HepG2 (cell line): ENCODE measurements around the gene VDR. TPM values are rescaled to one million over a fixed set of nuclear protein-coding genes. Genes with fewer than 3 reads are reported as not detected.

Experiments used
- ATAC-seq: fragments of 200-7000 bp; cut with Tn5 transposase; 3 replicates; pipeline ENCODE4 v1.9.1; 2020; ENCODE audit warnings: mild to moderate bottlenecking, moderate library complexity
- BruUV-seq: library from RNA; stranded (reverse); fragments of 400-500 nt; replicated peaks from 2 replicates; lab custom pipeline; 2021; lab: Mats Ljungman, UMichigan
- CTCF ChIA-PET: fragments of 300-600 bp; formaldehyde crosslinking; extraction: SDS; loops from one replicate; lab custom pipeline; 2021; ENCODE audit warnings: low total read pairs, inconsistent platforms, low intra/inter-chr PET ratio; lab: Yijun Ruan, JAX
- POLR2A ChIA-PET: fragments of 350-600 bp; sonication (Branson Sonifier 250); formaldehyde crosslinking; loops from one replicate; lab custom pipeline; 2020; ENCODE audit warnings: antibody characterized with exemption, inconsistent platforms; lab: Yijun Ruan, JAX
- DNase-seq: peaks from one replicate; pipeline ENCODE4 v3.0.0-alpha.2; 2015; ENCODE audit warnings: low spot score
- FAIRE-seq: peaks from 3 replicates; lab custom pipeline; 2011; peaks lifted over from hg19 to GRCh38; lab: Jason Lieb, UNC
- H2AFZ ChIP-seq: one replicate; pipeline ENCODE4 v1.6.1; 2011; ENCODE audit warnings: low read length, inconsistent platforms
- H3K27ac ChIP-seq: fragments of 300-600 bp; 3 replicates; pipeline ENCODE4 v1.8.0; 2011; ENCODE audit warnings: mixed run types, mild to moderate bottlenecking, mixed read lengths, low read length, inconsistent platforms; ENCODE audit not compliant: insufficient read depth; ENCODE audit errors: extremely low read length
- H3K27me3 ChIP-seq, 2 experiments: fragments of 200-600 bp in 1 of 2; 2 replicates in 1 of 2; 3 replicates in 1 of 2; pipeline versions ENCODE4 v1.6.0 to v1.8.0; 2011; ENCODE audit warnings: low read length in 2 of 2, mild to moderate bottlenecking in 2 of 2, moderate library complexity in 2 of 2, inconsistent platforms in 1 of 2; ENCODE audit not compliant: insufficient read depth in 2 of 2, control insufficient read depth in 1 of 2
- H3K36me3 ChIP-seq, 2 experiments: fragments of 200-600 bp in 1 of 2; replicated peaks in 1 of 2; 2 replicates in 1 of 2; 3 replicates in 1 of 2; pipeline versions ENCODE4 v1.5.1 to v1.8.0; 2011; ENCODE audit warnings: low read length in 2 of 2, inconsistent platforms in 1 of 2; ENCODE audit not compliant: insufficient read depth in 2 of 2, control insufficient read depth in 1 of 2
- H3K4me1 ChIP-seq: 2 replicates; pipeline ENCODE4 v1.5.1; 2012; ENCODE audit warnings: low read length, inconsistent platforms; ENCODE audit not compliant: insufficient read depth
- H3K4me2 ChIP-seq: 2 replicates; pipeline ENCODE4 v1.6.0; 2011; ENCODE audit warnings: low read depth, low read length, inconsistent platforms
- H3K4me3 ChIP-seq, 3 experiments: fragments of 200-600 bp in 1 of 3; sonication (generic), shearing (Covaris generic) in 1 of 3; replicated peaks in 1 of 3; 2 replicates each; pipeline ENCODE4 v1.5.1; 2011 to 2016; ENCODE audit warnings: low read length in 3 of 3, inconsistent platforms in 2 of 3, low read depth in 2 of 3, mild to moderate bottlenecking in 2 of 3, control low read depth in 1 of 3, mixed read lengths in 1 of 3; ENCODE audit not compliant: insufficient read depth in 1 of 3
- H3K79me2 ChIP-seq: one replicate; pipeline ENCODE4 v1.6.1; 2011; ENCODE audit warnings: low read length, inconsistent platforms; ENCODE audit not compliant: insufficient read depth
- H3K9ac ChIP-seq: 2 replicates; pipeline ENCODE4 v1.6.0; 2011; ENCODE audit warnings: mild to moderate bottlenecking, low read depth, low read length, inconsistent platforms; ENCODE audit not compliant: insufficient read depth
- H3K9me3 ChIP-seq: 2 replicates; pipeline ENCODE4 v1.5.1; 2012; ENCODE audit warnings: mild to moderate bottlenecking, low read length
- H4K20me1 ChIP-seq: 2 replicates; pipeline ENCODE4 v1.6.0; 2011; ENCODE audit warnings: inconsistent platforms, mild to moderate bottlenecking, low read length, moderate library complexity; ENCODE audit not compliant: insufficient read depth
- CHD2 ChIP-seq: IDR thresholded peaks from 2 replicates; pipeline ENCODE4 v1.6.1; 2011; ENCODE audit warnings: low read depth, low read length, improper control_type of control experiment
- ELF3 ChIP-seq: IDR thresholded peaks from 2 replicates; pipeline ENCODE4 v1.6.1; 2016; ENCODE audit warnings: missing genetic modification reagents, missing compliant biosample characterization
- HIVEP1 ChIP-seq: sonication (generic); formaldehyde crosslinking; IDR thresholded peaks from 2 replicates; pipeline ENCODE4 v1.4.0; 2020; ENCODE audit warnings: mild to moderate bottlenecking, missing genetic modification reagents
- HMGA1 ChIP-seq: sonication (generic); formaldehyde crosslinking; conservative IDR thresholded peaks from 2 replicates; pipeline ENCODE4 v1.4.0; 2020; ENCODE audit warnings: missing genetic modification reagents
- HNF4A ChIP-seq: sonication (generic); formaldehyde crosslinking; IDR thresholded peaks from 2 replicates; pipeline ENCODE4 v1.4.0; 2020; ENCODE audit warnings: missing genetic modification reagents
- KMT2B ChIP-seq: IDR thresholded peaks from 2 replicates; pipeline ENCODE4 v1.6.1; 2016; ENCODE audit warnings: missing genetic modification reagents, missing compliant biosample characterization
- MIER2 ChIP-seq: IDR thresholded peaks from 2 replicates; pipeline ENCODE4 v1.6.1; 2016; ENCODE audit warnings: missing biosample characterization, missing genetic modification reagents
- SMAD1 ChIP-seq: sonication (generic); formaldehyde crosslinking; IDR thresholded peaks from 2 replicates; pipeline ENCODE4 v1.4.0; 2020; ENCODE audit warnings: missing genetic modification reagents, low read depth, mild to moderate bottlenecking, borderline replicate concordance
- WIZ ChIP-seq: sonication (generic); formaldehyde crosslinking; IDR thresholded peaks from 2 replicates; pipeline ENCODE4 v1.5.1; 2020; ENCODE audit warnings: mild to moderate bottlenecking, missing genetic modification reagents
- ZNF17 ChIP-seq: sonication (generic); formaldehyde crosslinking; IDR thresholded peaks from 2 replicates; pipeline ENCODE4 v1.5.0; 2020; ENCODE audit warnings: mild to moderate bottlenecking, missing genetic modification reagents
- ZNF546 ChIP-seq: sonication (generic); formaldehyde crosslinking; conservative IDR thresholded peaks from 2 replicates; pipeline ENCODE4 v1.8.1; 2023; ENCODE audit warnings: mild to moderate bottlenecking, missing genetic modification reagents
- ZNF704 ChIP-seq: sonication (generic); formaldehyde crosslinking; IDR thresholded peaks from 2 replicates; pipeline ENCODE4 v1.8.1; 2023; ENCODE audit warnings: mild to moderate bottlenecking, inconsistent platforms, moderate library complexity, missing genetic modification reagents, borderline replicate concordance
- ZNF878 ChIP-seq: sonication (generic); formaldehyde crosslinking; IDR thresholded peaks from 2 replicates; pipeline ENCODE4 v1.8.1; 2023; ENCODE audit warnings: mild to moderate bottlenecking, missing genetic modification reagents, moderate library complexity
- WGBS: methylation state at CpG from one replicate; pipeline ENCODE4 v1.1.6; 2017; ENCODE audit warnings: low lambda C conversion rate; 5-methylcytosine and 5-hydroxymethylcytosine counted together
- in situ Hi-C: cut with HindIII; loops from 2 replicates; pipeline ENCODE4 v1.10.0; 2017; ENCODE audit warnings: low pct_unique_long_range_greater_than_20kb; ENCODE audit not compliant: extremely low pct_ligation_motif_present
- intact Hi-C: fragments of 100-400 bp; cut with micrococcal nuclease; formaldehyde crosslinking; loops from one replicate; pipeline ENCODE4 v1.10.0; 2022; ENCODE audit not compliant: unreplicated experiment
- polyA plus RNA-seq, 8 experiments: library from polyadenylated mRNA; depleted of rRNA in 3 of 8; stranded (reverse) in 7 of 8; unstranded in 1 of 8; fragments of >200 nt; fragmentation: Illumina TruSeq in 4 of 8; extraction: Trizol in 4 of 8; gene quantifications; 2 replicates each; pipeline versions ENCODE4 v1.2.1 to v1.2.3, GENCODE V29; 2011 to 2016; ENCODE audit warnings: low read depth in 4 of 8, missing spikeins in 1 of 8, mixed read lengths in 1 of 8; ENCODE audit not compliant: insufficient read depth in 1 of 8
- total RNA-seq, 5 experiments: library from RNA; depleted of rRNA; stranded (reverse); fragments of >200 nt; fragmentation: Illumina TruSeq; extraction: Trizol; gene quantifications; 2 replicates each; pipeline ENCODE4 v1.2.3, GENCODE V29; 2016; ENCODE audit warnings: low read depth in 1 of 5

Gene VDR
- total and polyA plus RNA-seq, 2 of the 13 experiments (the other 11 are each of a cell fraction or from before 2014, with no cell fraction given): 0.08 to 0.33 TPM

GRCh38 chr12:47848853-47849252 is 55.9 kb downstream of the VDR start (continued):
- TF ChIP-seq MIER2 (CRISPR knock-in tag): no peak
- TF ChIP-seq ZNF17 (CRISPR knock-in tag): no peak
- TF ChIP-seq KMT2B (CRISPR knock-in tag): no peak
- TF ChIP-seq HIVEP1: no peak
- TF ChIP-seq ZNF704: no peak

GRCh38 chr12:47846294-47846996 is 58.3 kb downstream of the VDR start:
- POLR2A ChIA-PET: no interaction called here
- no peak for TF ChIP-seq CHD2
- TF ChIP-seq ELF3 (CRISPR knock-in tag): no peak
- TF ChIP-seq WIZ (CRISPR knock-in tag): no peak
- no peak for TF ChIP-seq HMGA1
- TF ChIP-seq SMAD1 (CRISPR knock-in tag): no peak
- no peak for TF ChIP-seq ZNF546
- no peak for TF ChIP-seq ZNF878 (CRISPR knock-in tag)
- no peak for TF ChIP-seq HNF4A
- ATAC-seq (no peak), FAIRE-seq (no peak), DNase-seq (no peak)
- Histone ChIP-seq H3K27me3 (no peaks in the 10 kb centered on the region), H3K79me2 (no peaks in the 10 kb centered on the region), H3K27ac (no peak overlapping the region), H3K9ac (no peak overlapping the region), H3K4me2 (no peak overlapping the region), H3K4me1 (peaks cover 15% of the 10 kb centered on the region), H4K20me1 (no peaks in the 10 kb centered on the region), H3K4me3 (no peak overlapping the region), H3K9me3 (no peaks in the 10 kb centered on the region), H2AFZ (no peak overlapping the region), H3K36me3 (no peaks in the 10 kb centered on the region)
- intact Hi-C loops (no loop called here), in situ Hi-C loops (no loop called here)
- WGBS: 66% methylated on average over 12 of the region's 14 CpGs
- CTCF ChIA-PET: no interaction called here
- BruUV-seq: no TSS peak
